Endothelial cell of umbilical vein (primary cell): ENCODE data around the gene EYS. TPM values are rescaled to one million over a fixed set of nuclear protein-coding genes. Genes with fewer than 3 reads are reported as not detected.

Experiments used
- BruUV-seq: library from RNA; stranded (reverse); fragments of 400-500 nt; replicated peaks from 2 replicates; lab custom pipeline; 2021; lab: Mats Ljungman, UMichigan
- CTCF ChIA-PET: fragments of 300-600, 350-600 bp; sonication (Branson Sonifier 250); formaldehyde crosslinking; loops from one replicate; lab custom pipeline; 2021; ENCODE audit warnings: antibody characterized with exemption, inconsistent platforms; lab: Charles Lee
- POLR2A ChIA-PET: fragments of 300-600, 350-600 bp; sonication (Branson Sonifier 250); formaldehyde crosslinking; loops from one replicate; lab custom pipeline; 2021; ENCODE audit warnings: antibody characterized with exemption, inconsistent platforms; lab: Charles Lee
- DNase-seq: peaks from one replicate; pipeline ENCODE4 v3.0.0-alpha.2; 2011; ENCODE audit warnings: low read depth, low spot score
- FAIRE-seq: peaks from 2 replicates; lab custom pipeline; 2011; peaks lifted over from hg19 to GRCh38; lab: Jason Lieb, UNC
- H2AFZ ChIP-seq: 2 replicates; pipeline ENCODE4 v1.6.0; 2012; ENCODE audit warnings: low read depth, low read length, control low read depth, inconsistent platforms
- H3K27ac ChIP-seq: 2 replicates; pipeline ENCODE4 v1.5.1; 2011; ENCODE audit warnings: low read depth, mild to moderate bottlenecking, control low read depth, low read length, moderate library complexity; ENCODE audit not compliant: insufficient read depth
- H3K27me3 ChIP-seq, 2 experiments: 2 replicates each; pipeline versions ENCODE4 v1.6.0 to v1.6.1; 2011; ENCODE audit warnings: low read length in 2 of 2, mixed read lengths in 1 of 2; ENCODE audit not compliant: control insufficient read depth in 2 of 2, insufficient read depth in 2 of 2
- H3K36me3 ChIP-seq, 2 experiments: 2 replicates in 1 of 2; 3 replicates in 1 of 2; pipeline ENCODE4 v1.5.1; 2011; ENCODE audit warnings: low read length in 2 of 2, mild to moderate bottlenecking in 1 of 2, moderate library complexity in 1 of 2; ENCODE audit not compliant: control insufficient read depth in 2 of 2, insufficient read depth in 2 of 2; ENCODE audit errors: extremely low read depth in 1 of 2
- H3K4me1 ChIP-seq: 3 replicates; pipeline ENCODE4 v1.5.1; 2011; ENCODE audit warnings: mild to moderate bottlenecking, low read length; ENCODE audit not compliant: control insufficient read depth, insufficient read depth; ENCODE audit errors: extremely low read depth
- H3K4me2 ChIP-seq: 2 replicates; pipeline ENCODE4 v1.6.1; 2011; ENCODE audit warnings: low read length, control low read depth, mixed read lengths; ENCODE audit not compliant: insufficient read depth
- H3K4me3 ChIP-seq, 3 experiments: fragments of 200-600 bp in 1 of 3; sonication (generic), shearing (Covaris generic) in 1 of 3; replicated peaks in 1 of 3; 2 replicates each; pipeline ENCODE4 v1.5.1; 2011 to 2016; ENCODE audit warnings: control low read depth in 3 of 3, low read length in 3 of 3, mild to moderate bottlenecking in 2 of 3, inconsistent platforms in 1 of 3, low read depth in 1 of 3, moderate library complexity in 1 of 3; ENCODE audit not compliant: insufficient read depth in 1 of 3
- H3K79me2 ChIP-seq: 2 replicates; pipeline ENCODE4 v1.6.0; 2012; ENCODE audit warnings: low read length, inconsistent platforms; ENCODE audit not compliant: control insufficient read depth, insufficient read depth
- H3K9ac ChIP-seq: replicated peaks from 2 replicates; pipeline ENCODE3; 2011; ENCODE audit warnings: low read length, control low read depth; ENCODE audit not compliant: insufficient read depth; ENCODE audit errors: extremely low read depth
- H3K9me1 ChIP-seq: replicated peaks from 3 replicates; pipeline ENCODE4 v1.6.0; 2011; ENCODE audit warnings: mild to moderate bottlenecking, low read length; ENCODE audit not compliant: control insufficient read depth, insufficient read depth; ENCODE audit errors: extremely low read depth
- H3K9me3 ChIP-seq: replicated peaks from 2 replicates; pipeline ENCODE4 v1.5.1; 2012; ENCODE audit warnings: low read length, inconsistent platforms; ENCODE audit not compliant: control insufficient read depth, insufficient read depth
- H4K20me1 ChIP-seq: replicated peaks from 2 replicates; pipeline ENCODE3; 2011; ENCODE audit warnings: mild to moderate bottlenecking, low read length; ENCODE audit not compliant: control insufficient read depth, insufficient read depth; ENCODE audit errors: extremely low read depth
- CTCF ChIP-seq, 2 donors: IDR thresholded peaks; 1 replicate in 1 of 2; 2 replicates in 1 of 2; pipeline ENCODE4 v1.5.1; 2011; ENCODE audit warnings: low read length in 2 of 2, mild to moderate bottlenecking in 2 of 2, moderate library complexity in 2 of 2, control low read depth in 1 of 2, inconsistent platforms in 1 of 2, low read depth in 1 of 2; ENCODE audit not compliant: insufficient read depth in 1 of 2; ENCODE audit errors: extremely low read depth in 1 of 2
- EZH2 ChIP-seq: IDR thresholded peaks from 2 replicates; pipeline ENCODE4 v1.6.1; 2012; ENCODE audit warnings: borderline replicate concordance, low read depth, mild to moderate bottlenecking, moderate library complexity, low read length, inconsistent platforms; ENCODE audit not compliant: severe bottlenecking
- FOS ChIP-seq: IDR thresholded peaks from 2 replicates; pipeline ENCODE4 v1.6.1; 2011; ENCODE audit warnings: mild to moderate bottlenecking, low read length, moderate library complexity, borderline replicate concordance; ENCODE audit not compliant: insufficient read depth
- GATA2 ChIP-seq: IDR thresholded peaks from 2 replicates; pipeline ENCODE4 v1.7.0; 2011; ENCODE audit warnings: low read depth, mild to moderate bottlenecking, moderate library complexity, mixed read lengths, low read length; ENCODE audit not compliant: insufficient read length, insufficient read depth
- JUN ChIP-seq: IDR thresholded peaks from 2 replicates; pipeline ENCODE4 v1.6.1; 2011; ENCODE audit warnings: borderline replicate concordance, low read depth; ENCODE audit not compliant: insufficient read length, insufficient read depth
- MAX ChIP-seq: IDR thresholded peaks from 2 replicates; pipeline ENCODE4 v1.6.1; 2011; ENCODE audit not compliant: insufficient read depth, insufficient read length
- MYC ChIP-seq: IDR thresholded peaks from one replicate; pipeline ENCODE4 v1.6.1; 2011; ENCODE audit warnings: mild to moderate bottlenecking, low read depth, low read length
- POLR2A ChIP-seq: IDR thresholded peaks from 2 replicates; pipeline ENCODE4 v1.6.1; 2012; ENCODE audit warnings: low read depth, mild to moderate bottlenecking, control low read depth, low read length
- POLR2AphosphoS5 ChIP-seq: IDR thresholded peaks from 2 replicates; pipeline ENCODE4 v1.6.1; 2012; ENCODE audit warnings: low read depth, mild to moderate bottlenecking, control low read depth, low read length, moderate library complexity; ENCODE audit not compliant: insufficient read depth
- dilution Hi-C: fragments of 300-500 bp; cut with MboI; formaldehyde crosslinking; loops from one replicate; pipeline ENCODE4 v1.15.0; 2019; ENCODE audit warnings: low sequenced_read_pairs; ENCODE audit not compliant: extremely low pct_ligation_motif_present
- intact Hi-C: fragments of 100-400 bp; cut with micrococcal nuclease; formaldehyde crosslinking; loops from one replicate; pipeline ENCODE4 v1.10.0; 2022
- polyA plus RNA-seq, 4 experiments: library from polyadenylated mRNA; depleted of rRNA in 3 of 4; stranded (reverse) in 3 of 4; unstranded in 1 of 4; fragments of >200 nt; gene quantifications; 2 replicates each; pipeline versions ENCODE4 v1.2.1 to v1.2.3, GENCODE V29; 2011 to 2012; ENCODE audit warnings: missing spikeins in 1 of 4
- total RNA-seq: library from RNA; stranded (reverse); gene quantifications from 2 replicates; pipeline ENCODE4 v1.2.3, GENCODE V29; 2021

EYS gene
- total and polyA plus RNA-seq, 2 donors (not counting 3 experiments of a cell fraction or from before 2014, with no cell fraction given): 0.01 to 0.27 TPM

- dilution Hi-C loops: no loop called here
- intact Hi-C loops: no loop called here
These were observed 1034.4 kb downstream of the EYS start for GRCh38 chr6:64672651-64673050.

More at GRCh38 chr6:64672651-64673050, 1034.4 kb downstream of the EYS start:
- Histone ChIP-seq H3K9ac (no peak overlapping the region), H2AFZ (no peak overlapping the region), H3K4me1 (no peaks in the 10 kb centered on the region), H3K9me1 (no peaks in the 10 kb centered on the region), H3K79me2 (no peaks in the 10 kb centered on the region), H3K4me2 (no peak overlapping the region), H3K27ac (no peak overlapping the region), H3K27me3 (no peaks in the 10 kb centered on the region), H3K9me3 (no peaks in the 10 kb centered on the region), H3K4me3 (no peak overlapping the region), H3K36me3 (no peaks in the 10 kb centered on the region), H4K20me1 (no peaks in the 10 kb centered on the region)
- FAIRE-seq: no peak
- no peak for TF ChIP-seq POLR2AphosphoS5
- no peak for TF ChIP-seq MAX
- no peak for TF ChIP-seq GATA2
- no peak for TF ChIP-seq FOS
- no peak for TF ChIP-seq JUN
- TF ChIP-seq CTCF (IDR thresholded peaks at IDR 0.05; ENCODE audit: extremely low read depth in 1 of 2, insufficient read depth in 1 of 2, low read depth in 1 of 2, low read length in 2 of 2): no peak
- no peak for TF ChIP-seq MYC
- TF ChIP-seq EZH2: no peak
- TF ChIP-seq POLR2A: no peak
- DNase-seq: no peak
- BruUV-seq: no TSS peak
- POLR2A ChIA-PET: no interaction called here
- CTCF ChIA-PET: no interaction called here
